Neural cell (in vitro differentiated cells): Measurements from ENCODE around the gene ERICH6.

Source experiments
- EP300 ChIP-seq: fragments of 450-650 bp; conservative IDR thresholded peaks from 2 replicates; pipeline ENCODE4 v1.6.1; 2014; ENCODE audit warnings: antibody characterized with exemption, mild to moderate bottlenecking, moderate library complexity; ENCODE audit not compliant: poor library complexity, severe bottlenecking
- TAF1 ChIP-seq: IDR thresholded peaks from 2 replicates; pipeline ENCODE4 v1.6.1; 2012; ENCODE audit warnings: low read depth
- TF ChIP-seq, protein P1 (sequence below): IDR thresholded peaks from 2 replicates; pipeline ENCODE4 v1.6.1; 2012; ENCODE audit warnings: borderline replicate concordance
- TF ChIP-seq, protein P2 (sequence below): fragments of 450-650 bp; IDR thresholded peaks from 2 replicates; pipeline ENCODE4 v1.5.1; 2014; ENCODE audit warnings: antibody characterized with exemption, mild to moderate bottlenecking, moderate library complexity; ENCODE audit not compliant: poor library complexity, severe bottlenecking

DNA sequence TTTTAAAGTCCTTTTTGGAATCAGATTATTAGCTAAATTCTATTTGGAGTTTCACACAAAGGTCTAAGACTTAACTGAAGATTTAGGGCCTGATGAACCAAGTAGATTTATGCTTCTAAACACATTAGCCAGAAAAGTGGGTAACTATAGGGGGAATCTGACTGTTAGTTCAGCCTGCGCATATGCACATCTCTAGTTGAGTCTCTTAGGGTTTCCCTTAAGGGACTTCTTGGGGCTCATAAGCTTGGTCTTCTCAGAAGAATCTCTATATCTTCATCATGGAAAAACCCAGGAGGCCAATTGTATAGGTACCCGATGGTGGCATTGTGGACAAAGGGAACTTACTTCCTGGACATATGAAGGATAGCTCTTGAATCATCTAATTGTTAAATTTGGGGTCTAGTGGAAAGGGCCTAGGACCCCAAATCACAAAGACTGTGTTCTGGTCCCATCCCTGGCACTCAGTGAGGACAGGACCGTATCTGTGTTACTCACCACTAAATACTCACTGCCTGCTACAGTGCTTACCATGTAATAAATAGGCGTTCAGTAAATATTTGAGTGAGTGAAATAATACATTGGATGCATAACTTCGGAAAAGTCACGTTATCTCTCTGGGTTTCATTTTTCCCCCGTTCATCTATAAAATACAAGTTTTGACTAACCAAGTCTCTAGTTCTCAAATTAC lies 83.6 kb downstream of the ERICH6 start:
- TF ChIP-seq, protein P1, sequence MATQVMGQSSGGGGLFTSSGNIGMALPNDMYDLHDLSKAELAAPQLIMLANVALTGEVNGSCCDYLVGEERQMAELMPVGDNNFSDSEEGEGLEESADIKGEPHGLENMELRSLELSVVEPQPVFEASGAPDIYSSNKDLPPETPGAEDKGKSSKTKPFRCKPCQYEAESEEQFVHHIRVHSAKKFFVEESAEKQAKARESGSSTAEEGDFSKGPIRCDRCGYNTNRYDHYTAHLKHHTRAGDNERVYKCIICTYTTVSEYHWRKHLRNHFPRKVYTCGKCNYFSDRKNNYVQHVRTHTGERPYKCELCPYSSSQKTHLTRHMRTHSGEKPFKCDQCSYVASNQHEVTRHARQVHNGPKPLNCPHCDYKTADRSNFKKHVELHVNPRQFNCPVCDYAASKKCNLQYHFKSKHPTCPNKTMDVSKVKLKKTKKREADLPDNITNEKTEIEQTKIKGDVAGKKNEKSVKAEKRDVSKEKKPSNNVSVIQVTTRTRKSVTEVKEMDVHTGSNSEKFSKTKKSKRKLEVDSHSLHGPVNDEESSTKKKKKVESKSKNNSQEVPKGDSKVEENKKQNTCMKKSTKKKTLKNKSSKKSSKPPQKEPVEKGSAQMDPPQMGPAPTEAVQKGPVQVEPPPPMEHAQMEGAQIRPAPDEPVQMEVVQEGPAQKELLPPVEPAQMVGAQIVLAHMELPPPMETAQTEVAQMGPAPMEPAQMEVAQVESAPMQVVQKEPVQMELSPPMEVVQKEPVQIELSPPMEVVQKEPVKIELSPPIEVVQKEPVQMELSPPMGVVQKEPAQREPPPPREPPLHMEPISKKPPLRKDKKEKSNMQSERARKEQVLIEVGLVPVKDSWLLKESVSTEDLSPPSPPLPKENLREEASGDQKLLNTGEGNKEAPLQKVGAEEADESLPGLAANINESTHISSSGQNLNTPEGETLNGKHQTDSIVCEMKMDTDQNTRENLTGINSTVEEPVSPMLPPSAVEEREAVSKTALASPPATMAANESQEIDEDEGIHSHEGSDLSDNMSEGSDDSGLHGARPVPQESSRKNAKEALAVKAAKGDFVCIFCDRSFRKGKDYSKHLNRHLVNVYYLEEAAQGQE: no peak
- TF ChIP-seq EP300 (no peak), TAF1 (no peak)
- TF ChIP-seq, protein P2, sequence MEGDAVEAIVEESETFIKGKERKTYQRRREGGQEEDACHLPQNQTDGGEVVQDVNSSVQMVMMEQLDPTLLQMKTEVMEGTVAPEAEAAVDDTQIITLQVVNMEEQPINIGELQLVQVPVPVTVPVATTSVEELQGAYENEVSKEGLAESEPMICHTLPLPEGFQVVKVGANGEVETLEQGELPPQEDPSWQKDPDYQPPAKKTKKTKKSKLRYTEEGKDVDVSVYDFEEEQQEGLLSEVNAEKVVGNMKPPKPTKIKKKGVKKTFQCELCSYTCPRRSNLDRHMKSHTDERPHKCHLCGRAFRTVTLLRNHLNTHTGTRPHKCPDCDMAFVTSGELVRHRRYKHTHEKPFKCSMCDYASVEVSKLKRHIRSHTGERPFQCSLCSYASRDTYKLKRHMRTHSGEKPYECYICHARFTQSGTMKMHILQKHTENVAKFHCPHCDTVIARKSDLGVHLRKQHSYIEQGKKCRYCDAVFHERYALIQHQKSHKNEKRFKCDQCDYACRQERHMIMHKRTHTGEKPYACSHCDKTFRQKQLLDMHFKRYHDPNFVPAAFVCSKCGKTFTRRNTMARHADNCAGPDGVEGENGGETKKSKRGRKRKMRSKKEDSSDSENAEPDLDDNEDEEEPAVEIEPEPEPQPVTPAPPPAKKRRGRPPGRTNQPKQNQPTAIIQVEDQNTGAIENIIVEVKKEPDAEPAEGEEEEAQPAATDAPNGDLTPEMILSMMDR: no peak
